GM13977 (cell line): ENCODE measurements around the gene CALN1.

ENCODE experiments used
- DNase-seq: peaks from one replicate; pipeline ENCODE4 v3.0.0; 2012; ENCODE audit warnings: low spot score
- in situ Hi-C: fragments of 300-500 bp; cut with MboI; formaldehyde crosslinking; loops from one replicate; pipeline ENCODE4 v1.12.0; 2022; ENCODE audit warnings: low sequenced_read_pairs, low pct_unique_long_range_greater_than_20kb, mixed read lengths, inconsistent platforms; ENCODE audit not compliant: unreplicated experiment
- TF ChIP-seq, protein P1 (sequence below): IDR thresholded peaks from 2 replicates; pipeline ENCODE4 v1.5.1; 2012; ENCODE audit warnings: mild to moderate bottlenecking, control low read depth; ENCODE audit not compliant: insufficient read depth; ENCODE audit errors: extremely low read depth, missing control alignments

Gene CALN1

DNA sequence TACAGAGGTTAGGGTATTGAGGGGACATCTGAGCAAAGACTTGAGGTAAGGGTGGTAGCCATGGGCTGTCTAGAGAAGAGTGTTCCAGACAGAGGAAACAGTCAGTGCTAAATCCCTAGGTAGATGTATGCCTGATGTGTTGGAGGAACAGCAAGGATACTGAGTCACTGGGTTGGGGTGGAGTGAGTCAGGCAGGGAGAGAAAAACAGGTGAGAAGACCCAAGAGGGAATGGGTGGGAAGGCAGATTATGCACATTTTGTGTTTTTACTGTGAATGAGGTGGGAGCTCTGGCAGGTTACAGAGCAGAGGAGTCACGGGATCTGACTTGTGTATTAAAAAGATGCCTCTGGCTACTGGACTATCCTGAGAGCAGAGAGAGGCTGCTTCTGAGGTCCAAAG is 285.0 kb downstream of the CALN1 start:
- DNase-seq = no peak
- in situ Hi-C loops = no loop called here
- TF ChIP-seq, protein P1, sequence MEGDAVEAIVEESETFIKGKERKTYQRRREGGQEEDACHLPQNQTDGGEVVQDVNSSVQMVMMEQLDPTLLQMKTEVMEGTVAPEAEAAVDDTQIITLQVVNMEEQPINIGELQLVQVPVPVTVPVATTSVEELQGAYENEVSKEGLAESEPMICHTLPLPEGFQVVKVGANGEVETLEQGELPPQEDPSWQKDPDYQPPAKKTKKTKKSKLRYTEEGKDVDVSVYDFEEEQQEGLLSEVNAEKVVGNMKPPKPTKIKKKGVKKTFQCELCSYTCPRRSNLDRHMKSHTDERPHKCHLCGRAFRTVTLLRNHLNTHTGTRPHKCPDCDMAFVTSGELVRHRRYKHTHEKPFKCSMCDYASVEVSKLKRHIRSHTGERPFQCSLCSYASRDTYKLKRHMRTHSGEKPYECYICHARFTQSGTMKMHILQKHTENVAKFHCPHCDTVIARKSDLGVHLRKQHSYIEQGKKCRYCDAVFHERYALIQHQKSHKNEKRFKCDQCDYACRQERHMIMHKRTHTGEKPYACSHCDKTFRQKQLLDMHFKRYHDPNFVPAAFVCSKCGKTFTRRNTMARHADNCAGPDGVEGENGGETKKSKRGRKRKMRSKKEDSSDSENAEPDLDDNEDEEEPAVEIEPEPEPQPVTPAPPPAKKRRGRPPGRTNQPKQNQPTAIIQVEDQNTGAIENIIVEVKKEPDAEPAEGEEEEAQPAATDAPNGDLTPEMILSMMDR = no peak

DNA sequence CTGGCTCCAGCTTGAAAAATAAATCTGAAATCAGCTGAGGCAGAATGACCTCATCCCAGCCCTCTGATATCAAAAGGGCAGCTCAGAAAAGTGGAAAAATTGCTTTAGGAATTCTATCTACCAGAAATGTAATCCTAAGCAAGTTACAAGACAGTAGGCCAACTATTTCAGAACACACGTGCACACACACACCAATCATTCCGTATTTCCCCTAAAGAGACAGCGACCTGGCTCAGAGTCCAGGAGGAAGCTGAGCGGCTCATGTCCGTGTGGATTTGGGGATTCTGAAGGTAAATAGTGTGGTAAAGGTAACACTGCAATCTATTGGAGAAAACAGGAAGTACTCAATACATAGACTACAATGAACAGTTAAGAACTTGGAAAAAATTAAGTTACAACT is 288.2 kb downstream of the CALN1 start:
- TF ChIP-seq, protein P1 = no peak
- no peak for DNase-seq
- in situ Hi-C loops = no loop called here

DNA sequence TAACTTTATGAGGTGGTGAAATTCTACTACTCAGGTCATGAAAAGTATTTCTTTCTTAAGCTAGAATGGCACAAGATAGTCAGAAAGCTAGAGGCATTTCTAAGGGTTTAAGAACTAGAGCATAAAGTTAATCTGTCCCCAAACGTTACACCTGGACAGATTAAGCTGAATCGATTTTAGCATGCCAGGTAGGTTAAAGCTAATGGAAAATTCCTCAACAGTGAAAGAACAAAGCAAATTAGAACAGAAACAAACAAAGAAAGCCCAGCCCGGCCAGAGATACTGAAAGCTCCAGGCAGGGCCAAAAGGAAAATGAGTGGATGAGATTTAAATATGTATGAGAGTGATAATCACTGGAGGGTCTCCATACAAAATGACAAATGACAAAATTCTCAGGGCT is 293.8 kb downstream of the CALN1 start:
- in situ Hi-C loops = no loop called here
- TF ChIP-seq, protein P1 = no peak
- no peak for DNase-seq

DNA sequence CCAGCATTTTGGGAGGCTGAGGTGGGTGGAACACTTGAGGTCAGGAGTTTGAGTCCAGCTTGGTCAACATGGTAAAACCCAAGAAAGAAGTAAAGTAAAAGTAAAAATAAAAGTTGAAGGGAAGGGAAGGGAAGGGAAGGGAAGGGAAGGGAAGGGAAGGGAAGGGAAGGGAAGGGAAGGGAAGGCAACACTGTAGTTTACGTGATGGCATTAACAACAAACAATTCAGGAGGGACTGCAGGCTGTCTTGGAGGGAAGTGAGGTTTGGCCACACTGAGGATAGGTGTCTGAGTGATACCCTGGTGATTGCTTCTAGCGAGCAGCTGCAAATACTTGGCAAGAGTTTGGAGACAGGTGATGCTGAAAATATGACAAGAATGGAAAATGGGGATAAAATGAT is 298.0 kb downstream of the CALN1 start:
- no peak for DNase-seq
- TF ChIP-seq, protein P1 = no peak
- in situ Hi-C loops = no loop called here

DNA sequence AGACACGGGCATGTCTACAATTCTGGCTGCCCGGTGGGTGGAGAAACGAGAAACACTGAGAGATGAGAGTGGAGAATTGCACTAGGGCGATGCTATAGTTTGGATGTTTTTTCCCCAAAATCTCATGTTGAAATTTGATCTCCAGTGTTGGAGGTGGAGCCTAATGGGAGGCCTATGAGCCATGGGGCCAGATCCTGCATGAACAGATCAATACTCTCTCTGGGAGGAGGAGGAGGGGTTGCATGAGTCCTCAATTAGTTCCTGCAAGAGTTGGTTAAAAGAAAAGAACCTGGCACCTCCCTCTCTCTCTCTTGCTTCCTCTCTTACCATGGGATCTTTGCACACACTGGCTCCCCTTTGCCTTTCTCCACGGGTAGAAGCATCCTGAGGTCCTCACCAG is 299.1 kb downstream of the CALN1 start:
- in situ Hi-C loops = no loop called here
- TF ChIP-seq, protein P1 = no peak
- DNase-seq = no peak

DNA sequence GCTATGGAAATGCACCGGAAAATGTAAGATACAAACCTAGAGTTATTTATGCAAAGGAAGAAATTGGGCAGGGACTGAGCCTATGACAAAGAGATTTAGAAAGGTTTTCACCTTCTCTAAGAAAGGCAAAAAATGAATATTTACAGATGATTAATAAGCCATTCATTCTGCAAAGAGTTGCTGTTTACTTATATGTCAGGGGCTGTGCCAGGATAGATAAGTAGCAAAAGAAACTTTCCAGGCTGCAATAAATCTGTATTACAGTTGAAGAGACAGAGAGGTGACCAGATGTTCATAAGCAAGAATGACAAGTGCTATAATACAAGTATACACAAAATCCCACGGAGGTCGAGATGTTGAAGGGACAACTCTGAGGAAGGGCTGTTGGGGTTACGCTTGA is 299.6 kb downstream of the CALN1 start:
- in situ Hi-C loops = no loop called here
- no peak for DNase-seq
- TF ChIP-seq, protein P1 = no peak

DNA sequence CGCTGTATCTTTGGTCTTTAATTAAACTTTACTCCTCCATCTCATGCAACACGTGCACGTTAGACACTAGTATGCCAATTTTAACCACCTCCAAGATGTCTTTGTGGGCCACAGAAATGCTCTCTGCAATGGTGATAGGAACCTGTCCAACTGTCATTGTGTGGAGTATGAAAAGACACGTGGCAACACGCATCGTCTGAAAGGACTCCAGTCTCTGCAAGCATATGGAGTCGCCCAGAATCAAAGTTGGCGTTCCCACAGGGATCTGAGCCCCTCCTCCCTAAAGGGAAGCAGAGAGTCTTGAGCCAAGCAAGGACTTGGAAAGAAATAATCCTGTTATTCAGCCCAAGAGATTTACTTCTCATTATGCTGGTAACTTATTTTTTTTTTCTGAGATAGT is 301.1 kb downstream of the CALN1 start:
- TF ChIP-seq, protein P1 = no peak
- in situ Hi-C loops = no loop called here

More for the DNA sequence above, 301.1 kb downstream of the CALN1 start:
- no peak for DNase-seq
